Activated naive CD8-positive, alpha-beta T cell treated with anti-CD3 and anti-CD28 coated beads, Interleukin-2, amount 50 U/mL, for 24 hours (primary cell): ENCODE data around the gene NANOGP8.

Source experiments
- ATAC-seq: fragments of 150-1000 bp; cut with Tn5 transposase; one replicate; pipeline ENCODE4 v1.10.0; 2021
- DNase-seq: peaks from one replicate; pipeline ENCODE4 v3.0.0; 2021
- H3K27ac Mint-ChIP-seq: one replicate; pipeline ENCODE4 v1.8.0; 2021; ENCODE audit warnings: mild to moderate bottlenecking, mixed read lengths
- H3K27me3 Mint-ChIP-seq: one replicate; pipeline ENCODE4 v1.8.0; 2021; ENCODE audit warnings: mixed read lengths
- H3K36me3 Mint-ChIP-seq: one replicate; pipeline ENCODE4 v1.8.0; 2021; ENCODE audit warnings: low read depth, mixed read lengths
- H3K4me1 Mint-ChIP-seq: one replicate; pipeline ENCODE4 v1.8.0; 2021; ENCODE audit warnings: mixed read lengths
- H3K4me3 Mint-ChIP-seq: one replicate; pipeline ENCODE4 v1.8.0; 2021; ENCODE audit warnings: mild to moderate bottlenecking, moderate library complexity, mixed read lengths
- H3K9me3 Mint-ChIP-seq: one replicate; pipeline ENCODE4 v1.8.0; 2021; ENCODE audit warnings: mixed read lengths

The NANOGP8 gene

DNA sequence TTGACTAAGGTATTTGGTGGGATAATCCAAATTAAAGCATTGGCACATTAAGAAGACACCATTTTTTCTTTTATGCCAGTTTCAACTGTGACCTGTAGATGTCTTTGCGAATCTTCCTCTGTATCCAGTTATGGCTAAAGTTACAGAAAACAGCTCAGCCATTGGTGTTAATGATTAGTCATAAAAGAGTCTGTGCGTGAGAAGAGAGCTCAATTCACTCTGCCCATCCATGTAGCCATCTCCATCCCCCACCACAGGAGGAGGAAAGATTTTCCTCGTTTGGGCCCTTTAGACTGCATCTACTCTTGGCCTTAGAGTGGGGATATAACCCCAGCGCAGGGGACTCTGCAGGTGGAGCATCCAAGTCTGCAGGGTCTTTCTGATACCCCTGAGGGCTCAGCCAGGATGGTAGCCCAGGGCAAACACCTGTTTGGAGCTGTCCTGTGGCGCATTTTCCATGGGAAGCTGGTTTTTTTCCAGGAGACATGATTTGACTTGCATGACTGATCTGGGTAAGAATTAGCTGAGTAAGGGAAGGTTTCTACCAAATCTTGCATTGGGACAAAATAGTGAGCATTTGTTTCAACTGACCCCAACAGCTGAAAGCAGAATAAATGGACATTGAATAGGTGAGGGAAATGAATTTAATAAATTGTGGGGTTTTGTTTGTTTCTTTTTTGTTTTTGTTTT, 29.5 kb downstream of the NANOGP8 start:
- no peaks in the 10 kb centered on the region for H3K4me1 Mint-ChIP-seq
- no peaks in the 10 kb centered on the region for H3K36me3 Mint-ChIP-seq
- no peak overlapping the region for H3K27ac Mint-ChIP-seq
- no peaks in the 10 kb centered on the region for H3K9me3 Mint-ChIP-seq
- DNase-seq (no peak), ATAC-seq (no peak)
- no peak overlapping the region for H3K4me3 Mint-ChIP-seq
- H3K27me3 Mint-ChIP-seq = peaks cover 1% of the 10 kb centered on the region

DNA sequence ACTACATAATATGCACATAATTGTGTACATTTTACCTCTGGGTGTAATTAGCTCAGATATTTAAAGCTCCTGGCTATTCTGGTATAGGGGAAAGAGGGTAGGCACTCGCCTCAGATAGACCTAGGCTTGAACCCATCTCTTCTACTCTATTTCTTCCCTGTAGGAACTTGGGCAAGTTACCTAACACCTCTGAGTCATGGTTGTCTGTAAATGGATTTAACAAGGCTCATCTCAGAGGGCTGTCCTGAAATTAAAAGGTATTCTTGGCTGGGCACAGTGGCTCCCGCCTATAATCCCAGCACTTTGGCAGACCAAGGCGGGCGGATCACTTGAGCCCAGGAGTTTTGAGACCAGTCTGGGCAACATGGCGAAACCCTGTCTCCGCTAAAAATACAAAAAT, 30.7 kb downstream of the NANOGP8 start:
- no peak overlapping the region for H3K27ac Mint-ChIP-seq
- DNase-seq (no peak), ATAC-seq (no peak)
- no peaks in the 10 kb centered on the region for H3K4me1 Mint-ChIP-seq
- H3K36me3 Mint-ChIP-seq = no peaks in the 10 kb centered on the region
- peaks cover 2% of the 10 kb centered on the region for H3K27me3 Mint-ChIP-seq
- no peak overlapping the region for H3K4me3 Mint-ChIP-seq
- H3K9me3 Mint-ChIP-seq = no peaks in the 10 kb centered on the region

DNA sequence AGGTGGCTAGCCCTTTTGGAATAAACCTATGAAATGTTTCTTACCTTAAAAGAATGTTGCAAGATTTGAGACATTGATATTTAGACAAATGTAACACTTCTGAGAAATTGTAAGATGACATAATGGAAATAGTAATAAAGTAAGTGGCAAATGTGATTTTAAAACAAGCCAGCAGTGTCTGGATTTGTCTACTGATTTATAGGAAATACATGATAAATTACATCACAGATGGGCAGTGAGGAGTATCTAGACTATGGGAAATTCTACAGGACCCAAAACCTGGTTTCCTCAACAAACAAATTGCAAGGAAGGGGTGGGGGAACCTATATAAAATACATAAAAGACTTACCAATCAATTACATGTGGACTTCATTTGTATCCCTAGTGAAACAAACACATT, 37.1 kb downstream of the NANOGP8 start:
- Mint-ChIP-seq H3K4me3 (no peak overlapping the region), H3K9me3 (no peaks in the 10 kb centered on the region), H3K27me3 (peaks cover 4% of the 10 kb centered on the region), H3K36me3 (no peaks in the 10 kb centered on the region), H3K27ac (no peak overlapping the region), H3K4me1 (peaks cover 5% of the 10 kb centered on the region)
- ATAC-seq (no peak), DNase-seq (no peak)

DNA sequence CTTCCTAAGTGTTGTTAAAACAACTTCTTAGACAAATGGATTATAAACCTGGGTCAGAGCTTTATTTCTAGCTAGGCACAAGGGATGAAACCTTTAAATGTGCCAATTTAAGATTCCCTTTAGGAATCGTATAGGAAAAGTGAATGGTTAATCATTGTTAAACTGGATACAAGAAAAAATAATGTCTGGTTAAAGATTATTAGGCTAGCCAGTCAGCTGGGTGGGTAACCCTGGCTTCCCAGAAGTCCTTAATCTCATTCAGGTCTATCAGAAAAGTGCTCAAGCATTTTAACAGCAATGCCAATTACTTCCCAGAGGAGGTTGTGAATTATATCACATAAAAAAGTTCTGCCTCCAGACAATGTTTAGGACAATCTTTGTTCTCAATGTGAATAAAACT, 37.6 kb downstream of the NANOGP8 start:
- Mint-ChIP-seq H3K27me3 (peaks cover 4% of the 10 kb centered on the region), H3K4me3 (no peak overlapping the region), H3K27ac (no peak overlapping the region), H3K36me3 (no peaks in the 10 kb centered on the region), H3K4me1 (peaks cover 6% of the 10 kb centered on the region), H3K9me3 (no peaks in the 10 kb centered on the region)
- ATAC-seq (no peak), DNase-seq (no peak)

DNA sequence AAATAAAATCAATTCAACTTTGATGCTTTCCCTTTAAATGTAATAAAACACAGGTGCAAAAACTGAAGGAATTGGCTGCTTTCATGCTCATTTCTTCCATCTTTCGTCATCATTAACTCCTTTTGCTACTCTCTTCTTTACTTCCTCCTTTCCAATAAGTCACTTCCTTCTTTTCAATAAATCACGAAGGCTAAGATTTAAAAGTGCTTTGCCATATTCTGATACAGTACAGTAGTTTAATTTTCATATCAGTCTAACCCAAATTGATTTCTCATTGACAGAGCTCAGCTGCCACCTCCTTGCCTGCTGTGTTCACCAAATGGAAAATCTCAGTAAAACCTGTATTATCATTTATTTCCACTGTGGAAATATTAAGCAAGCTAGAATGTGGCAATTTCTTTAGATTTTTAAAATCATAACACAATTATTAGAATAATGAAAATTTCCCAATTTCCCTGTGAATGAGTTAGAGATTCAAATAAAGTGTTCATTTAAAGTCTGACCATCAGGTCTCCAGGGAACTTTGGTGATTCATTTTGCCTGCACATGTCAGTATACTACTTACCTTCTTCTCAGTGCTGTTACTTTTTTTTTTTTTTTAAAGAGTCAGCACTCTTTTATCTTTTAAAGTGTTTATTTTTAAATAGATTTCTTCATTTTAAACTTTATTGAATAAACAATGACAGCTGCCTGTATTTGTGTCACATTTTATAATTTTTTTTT, 41.6 kb downstream of the NANOGP8 start:
- Mint-ChIP-seq H3K27me3 (peaks cover 1% of the 10 kb centered on the region), H3K36me3 (no peaks in the 10 kb centered on the region), H3K4me3 (no peak overlapping the region), H3K27ac (peak overlapping the region; percentile 29), H3K4me1 (peaks cover 11% of the 10 kb centered on the region), H3K9me3 (no peaks in the 10 kb centered on the region)
- ATAC-seq = peak; percentile 65
- DNase-seq = no peak

DNA sequence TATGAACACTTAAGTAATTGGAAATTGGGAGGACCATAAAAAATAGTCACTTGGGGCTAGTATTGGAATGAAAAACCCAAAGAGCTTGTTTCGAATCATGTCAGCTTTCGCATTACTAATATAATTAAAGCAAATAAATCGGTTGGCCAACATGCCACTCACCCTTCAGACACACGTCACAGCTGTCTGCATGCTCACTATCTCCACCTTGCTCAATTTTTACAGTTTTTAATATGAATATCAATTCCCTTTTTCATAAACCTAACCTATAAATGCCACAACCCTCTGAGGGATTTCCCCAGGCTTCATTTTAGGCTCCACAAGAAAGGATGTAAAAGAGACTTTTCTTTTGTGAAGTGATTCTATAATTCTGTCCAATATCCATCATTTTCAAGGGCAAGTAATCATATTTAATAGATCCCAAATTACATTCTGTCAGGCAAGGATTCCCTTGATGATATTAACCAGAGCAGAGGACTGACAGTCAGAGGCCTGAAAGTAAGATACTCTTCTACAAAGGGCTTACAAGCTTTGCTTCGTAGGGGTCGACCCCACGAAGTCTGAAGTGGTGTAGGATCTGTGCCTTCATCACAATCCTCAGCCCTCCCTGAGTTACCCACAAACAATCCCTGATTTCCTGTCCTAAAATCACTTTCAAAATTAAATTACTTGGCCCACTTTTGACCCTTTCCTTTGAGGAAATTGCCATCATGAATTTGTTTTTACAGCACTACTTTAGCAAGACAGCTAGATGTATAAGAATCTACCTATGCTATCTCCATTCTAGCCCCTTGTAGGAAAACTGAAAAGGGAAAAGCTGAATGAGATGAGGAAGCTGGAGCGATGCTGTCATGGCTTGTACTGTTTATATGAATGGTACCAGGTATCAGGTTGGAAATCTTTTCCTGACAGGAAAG, 44.5 kb downstream of the NANOGP8 start:
- H3K36me3 Mint-ChIP-seq = no peaks in the 10 kb centered on the region
- ATAC-seq = peak; percentile 15
- H3K27ac Mint-ChIP-seq = no peak overlapping the region
- peaks cover 2% of the 10 kb centered on the region for H3K27me3 Mint-ChIP-seq
- no peaks in the 10 kb centered on the region for H3K9me3 Mint-ChIP-seq
- H3K4me1 Mint-ChIP-seq = peaks cover 11% of the 10 kb centered on the region
- DNase-seq = no peak
- no peak overlapping the region for H3K4me3 Mint-ChIP-seq

DNA sequence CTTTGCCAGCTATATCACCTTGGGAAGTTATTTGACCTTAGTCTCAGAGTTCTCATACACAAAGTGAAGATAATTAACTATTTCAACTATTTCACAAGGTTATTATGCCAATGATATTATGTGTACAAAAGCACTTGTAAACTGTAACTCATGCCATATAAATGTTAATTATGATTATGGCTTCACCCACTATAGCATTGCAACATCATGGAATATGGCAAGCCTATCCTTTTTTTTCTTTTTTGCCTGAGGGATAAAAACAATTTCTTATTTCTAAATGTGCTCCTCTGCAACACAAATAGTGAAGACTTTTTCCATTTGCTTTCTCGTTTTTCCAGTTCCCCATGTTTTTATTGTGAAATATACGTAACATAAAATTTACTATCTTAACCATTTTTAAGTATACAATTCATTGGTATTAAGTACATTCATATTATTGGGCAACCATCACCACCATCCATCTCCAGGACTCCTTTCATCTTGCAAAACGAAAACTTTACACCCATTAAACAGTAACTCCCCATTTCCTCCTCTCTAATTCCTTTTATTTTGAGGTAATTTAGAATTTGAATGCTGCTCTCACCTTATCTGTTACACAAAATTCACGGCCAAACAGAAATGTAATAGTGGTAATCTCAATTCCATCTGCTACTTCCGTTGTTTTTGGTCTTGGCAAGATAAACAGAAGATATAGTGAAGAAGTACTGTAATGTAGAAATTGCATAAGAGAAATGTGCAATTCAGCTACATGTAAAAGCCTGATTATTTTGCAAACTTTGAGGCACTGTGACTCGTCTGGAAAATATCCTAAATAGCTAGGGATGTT, 46.3 kb downstream of the NANOGP8 start:
- peaks cover 11% of the 10 kb centered on the region for H3K4me1 Mint-ChIP-seq
- peaks cover 2% of the 10 kb centered on the region for H3K27me3 Mint-ChIP-seq
- DNase-seq (no peak), ATAC-seq (no peak)
- no peak overlapping the region for H3K4me3 Mint-ChIP-seq
- H3K9me3 Mint-ChIP-seq = no peaks in the 10 kb centered on the region
- H3K27ac Mint-ChIP-seq = no peak overlapping the region
- no peaks in the 10 kb centered on the region for H3K36me3 Mint-ChIP-seq
